PC-3 (cell line): ENCODE data around the gene BHLHA9. TPM values are rescaled to one million over a fixed set of nuclear protein-coding genes. Genes with fewer than 3 reads are reported as not detected.

Source experiments
- ATAC-seq: fragments of 200-7000 bp; cut with Tn5 transposase; 2 replicates; pipeline ENCODE4 v1.9.1; 2020; ENCODE audit warnings: mild to moderate bottlenecking, moderate library complexity
- BruUV-seq: library from RNA; stranded (reverse); fragments of 400-500 nt; replicated peaks from 2 replicates; lab custom pipeline; 2021; lab: Mats Ljungman, UMichigan
- CTCF ChIA-PET: fragments of 300-600 bp; sonication (Branson Sonifier 250); formaldehyde crosslinking; loops from one replicate; lab custom pipeline; 2022; ENCODE audit warnings: antibody characterized with exemption; lab: Charles Lee
- POLR2A ChIA-PET: fragments of 300-600 bp; sonication (Branson Sonifier 250); formaldehyde crosslinking; loops from one replicate; lab custom pipeline; 2022; ENCODE audit warnings: antibody characterized with exemption; ENCODE audit not compliant: unreplicated experiment; lab: Charles Lee
- DNase-seq: peaks from one replicate; pipeline ENCODE4 v3.0.0-alpha.2; 2015
- H2AFZ ChIP-seq: fragments of 300-600 bp; sonication (generic); 2 replicates; pipeline ENCODE4 v1.6.0; 2016; ENCODE audit warnings: antibody characterized with exemption, low read length
- H3F3A ChIP-seq: fragments of 300-600 bp; sonication (generic); one replicate; pipeline ENCODE4 v1.6.0; 2017; ENCODE audit warnings: antibody characterized with exemption, low read length, control low read depth, mild to moderate bottlenecking; ENCODE audit not compliant: unreplicated experiment
- H3K27ac ChIP-seq: fragments of 300-600 bp; sonication (generic); 2 replicates; pipeline ENCODE4 v1.5.1; 2016; ENCODE audit warnings: mild to moderate bottlenecking, low read length
- H3K27me3 ChIP-seq: fragments of 300-600 bp; sonication (generic); 2 replicates; pipeline ENCODE4 v1.6.1; 2016; ENCODE audit warnings: low read length, mixed read lengths
- H3K36me3 ChIP-seq: fragments of 300-600 bp; sonication (generic); 2 replicates; pipeline ENCODE4 v1.6.1; 2016; ENCODE audit warnings: low read depth, mixed run types, low read length, mixed read lengths
- H3K4me1 ChIP-seq: fragments of 300-600 bp; sonication (generic); 2 replicates; pipeline ENCODE4 v1.5.1; 2016; ENCODE audit warnings: low read length; ENCODE audit not compliant: insufficient read depth
- H3K4me2 ChIP-seq: fragments of 300-600 bp; sonication (generic); 2 replicates; pipeline ENCODE4 v1.6.0; 2016; ENCODE audit warnings: low read length
- H3K4me3 ChIP-seq: fragments of 300-600 bp; sonication (generic); 2 replicates; pipeline ENCODE4 v1.5.1; 2016; ENCODE audit warnings: mild to moderate bottlenecking, low read length, mixed read lengths
- H3K79me2 ChIP-seq: fragments of 300-600 bp; sonication (generic); 2 replicates; pipeline ENCODE4 v1.6.1; 2017; ENCODE audit warnings: low read length, mixed read lengths
- H3K9ac ChIP-seq: fragments of 300-600 bp; sonication (generic); 2 replicates; pipeline ENCODE4 v1.6.0; 2016; ENCODE audit warnings: mild to moderate bottlenecking, low read length
- H3K9me2 ChIP-seq: fragments of 300-600 bp; sonication (generic); replicated peaks from 2 replicates; pipeline ENCODE4 v1.6.1; 2016; ENCODE audit warnings: mixed run types, low read length, mixed read lengths
- H3K9me3 ChIP-seq: fragments of 300-600 bp; sonication (generic); 2 replicates; pipeline ENCODE4 v1.6.1; 2016; ENCODE audit warnings: low read length, mixed read lengths
- H4K20me1 ChIP-seq: fragments of 300-600 bp; sonication (generic); 2 replicates; pipeline ENCODE4 v1.6.1; 2016; ENCODE audit warnings: low read length, mixed read lengths
- CTCF ChIP-seq: fragments of 300-600 bp; sonication (generic); conservative IDR thresholded peaks from 2 replicates; pipeline ENCODE4 v1.5.1; 2017; ENCODE audit warnings: antibody characterized with exemption, low read depth, mild to moderate bottlenecking, low read length
- EZH2 ChIP-seq: fragments of 300-600 bp; sonication (generic); IDR thresholded peaks from one replicate; pipeline ENCODE4 v1.6.1; 2017; ENCODE audit warnings: antibody characterized with exemption, mild to moderate bottlenecking, low read length; ENCODE audit not compliant: unreplicated experiment
- EZH2phosphoT487 ChIP-seq: fragments of 300-600 bp; sonication (generic); IDR thresholded peaks from 2 replicates; pipeline ENCODE4 v1.6.1; 2018; ENCODE audit warnings: mild to moderate bottlenecking, antibody characterized with exemption, low read length, borderline replicate concordance
- intact Hi-C: fragments of 100-400 bp; cut with micrococcal nuclease; formaldehyde crosslinking; loops from 2 replicates; pipeline ENCODE4 v1.9.0; 2023
- total RNA-seq: library from RNA; depleted of rRNA; stranded (reverse); fragments of >200 nt; gene quantifications from 2 replicates; pipeline ENCODE4 v1.2.3, GENCODE V29; 2014

BHLHA9 gene
- total RNA-seq, 1 experiment from 2014 or later: not detected

- Histone ChIP-seq H3K36me3 (no peaks in the 10 kb centered on the region), H4K20me1 (no peaks in the 10 kb centered on the region), H3F3A (no peaks in the 10 kb centered on the region), H3K4me1 (no peaks in the 10 kb centered on the region), H3K27me3 (no peaks in the 10 kb centered on the region), H3K9me2 (no peaks in the 10 kb centered on the region), H3K27ac (no peak overlapping the region), H3K4me2 (no peak overlapping the region), H2AFZ (no peak overlapping the region), H3K9ac (no peak overlapping the region), H3K79me2 (no peaks in the 10 kb centered on the region), H3K9me3 (no peaks in the 10 kb centered on the region), H3K4me3 (no peak overlapping the region)
- intact Hi-C loops: no loop called here
- no TSS peak for BruUV-seq
- ATAC-seq (no peak), DNase-seq (no peak)
- ChIA-PET POLR2A (no interaction called here), CTCF (no interaction called here)
- no peak for TF ChIP-seq EZH2phosphoT487
- no peak for TF ChIP-seq CTCF
- no peak for TF ChIP-seq EZH2
Measured at GRCh38 chr17:1272701-1273100, 2.5 kb downstream of the BHLHA9 start.

GRCh38 chr17:1273492-1274244, 3.4 kb downstream of the BHLHA9 start:
- ATAC-seq (no peak), DNase-seq (no peak)
- ChIA-PET POLR2A (no interaction called here), CTCF (no interaction called here)
- H4K20me1 ChIP-seq: no peaks in the 10 kb centered on the region
- H2AFZ ChIP-seq: no peak overlapping the region
- no peaks in the 10 kb centered on the region for H3K27me3 ChIP-seq
- intact Hi-C loops: no loop called here
- no peak overlapping the region for H3K4me3 ChIP-seq
- H3K9me3 ChIP-seq: no peaks in the 10 kb centered on the region
- BruUV-seq: no TSS peak
- H3K9ac ChIP-seq: no peak overlapping the region
- H3F3A ChIP-seq: no peaks in the 10 kb centered on the region
- no peaks in the 10 kb centered on the region for H3K9me2 ChIP-seq
- TF ChIP-seq EZH2 (no peak), EZH2phosphoT487 (no peak), CTCF (no peak)
- no peaks in the 10 kb centered on the region for H3K36me3 ChIP-seq
- no peaks in the 10 kb centered on the region for H3K79me2 ChIP-seq
- H3K27ac ChIP-seq: no peak overlapping the region
- H3K4me2 ChIP-seq: no peak overlapping the region
- no peaks in the 10 kb centered on the region for H3K4me1 ChIP-seq

GRCh38 chr17:1274245-1274608, 4.0 kb downstream of the BHLHA9 start:
- no peak overlapping the region for H3K4me3 ChIP-seq
- no peaks in the 10 kb centered on the region for H3K27me3 ChIP-seq
- H3K9me2 ChIP-seq: no peaks in the 10 kb centered on the region
- CTCF ChIA-PET: no interaction called here
- no peak overlapping the region for H3K27ac ChIP-seq
- POLR2A ChIA-PET: no interaction called here
- no peak for ATAC-seq
- H3K4me1 ChIP-seq: no peaks in the 10 kb centered on the region
- TF ChIP-seq EZH2 (no peak), EZH2phosphoT487 (no peak), CTCF (no peak)
- no peaks in the 10 kb centered on the region for H3K79me2 ChIP-seq
- no peak overlapping the region for H2AFZ ChIP-seq
- no peak for DNase-seq
- H3K9ac ChIP-seq: no peak overlapping the region
- no TSS peak for BruUV-seq
- H3K4me2 ChIP-seq: no peak overlapping the region
- intact Hi-C loops: no loop called here
- no peaks in the 10 kb centered on the region for H3F3A ChIP-seq
- no peaks in the 10 kb centered on the region for H4K20me1 ChIP-seq
- H3K36me3 ChIP-seq: no peaks in the 10 kb centered on the region
- no peaks in the 10 kb centered on the region for H3K9me3 ChIP-seq
